SK-N-SH (cell line): ENCODE data around the gene APLP2. TPM values are rescaled to one million over a fixed set of nuclear protein-coding genes. Genes with fewer than 3 reads are reported as not detected.
"Not testable (repeated sequence)": the region's sequence is repeated elsewhere in the genome, so short reads cannot be mapped to it uniquely, and the experiment has no call there.

Experiments used
- CTCF ChIA-PET: fragments of 300-600, 350-600 bp; formaldehyde crosslinking; extraction: SDS; loops from one replicate; lab custom pipeline; 2021; lab: Yijun Ruan, JAX
- POLR2A ChIA-PET: fragments of 350-600 bp; sonication (Branson Sonifier 250); formaldehyde crosslinking; extraction: SDS; loops from one replicate; lab custom pipeline; 2020; ENCODE audit warnings: antibody characterized with exemption, inconsistent platforms; lab: Yijun Ruan, JAX
- DNase-seq: peaks from one replicate; pipeline ENCODE4 v3.0.0; 2012
- H2AFZ ChIP-seq: fragments of 200-600 bp; sonication (generic); 2 replicates; pipeline ENCODE4 v1.8.1; 2016; ENCODE audit warnings: antibody characterized with exemption, mild to moderate bottlenecking, low read depth
- H3F3A ChIP-seq: fragments of 200-600 bp; sonication (generic); replicated peaks from 2 replicates; pipeline ENCODE3; 2016; ENCODE audit warnings: antibody characterized with exemption, mild to moderate bottlenecking; ENCODE audit not compliant: insufficient read depth
- H3K27ac ChIP-seq, 2 experiments: fragments of 200-500 bp in 1 of 2; fragments of 200-600 bp in 1 of 2; sonication (Bioruptor generic) in 1 of 2; sonication (generic), shearing (Covaris generic) in 1 of 2; 2 replicates each; pipeline versions ENCODE4 v1.5.1 to v1.6.1; 2014 to 2016; ENCODE audit warnings: low read depth in 2 of 2, inconsistent platforms in 1 of 2, low read length in 1 of 2, mild to moderate bottlenecking in 1 of 2, mixed read lengths in 1 of 2
- H3K27me3 ChIP-seq: fragments of 200-600 bp; sonication (generic), shearing (Covaris generic); 2 replicates; pipeline ENCODE4 v1.6.1; 2016; ENCODE audit warnings: mixed run types; ENCODE audit not compliant: insufficient read depth
- H3K36me3 ChIP-seq, 2 experiments: fragments of 200-500 bp in 1 of 2; fragments of 200-600 bp in 1 of 2; sonication (Bioruptor generic) in 1 of 2; sonication (generic) in 1 of 2; replicated peaks in 1 of 2; 2 replicates each; pipeline versions ENCODE3 to v1.5.1; 2014 to 2016; ENCODE audit warnings: low read length in 1 of 2, mild to moderate bottlenecking in 1 of 2; ENCODE audit not compliant: insufficient read depth in 2 of 2, control insufficient read depth in 1 of 2
- H3K4me1 ChIP-seq, 2 experiments: fragments of 200-500 bp in 1 of 2; fragments of 200-600 bp in 1 of 2; sonication (Bioruptor generic) in 1 of 2; sonication (generic), shearing (Covaris generic) in 1 of 2; 2 replicates each; pipeline versions ENCODE4 v1.5.1 to v1.6.1; 2014 to 2016; ENCODE audit warnings: low read depth in 1 of 2, low read length in 1 of 2, mixed run types in 1 of 2; ENCODE audit not compliant: insufficient read depth in 2 of 2, control insufficient read depth in 1 of 2
- H3K4me2 ChIP-seq: fragments of 200-600 bp; sonication (generic), shearing (Covaris generic); 2 replicates; pipeline ENCODE4 v1.6.1; 2017; ENCODE audit warnings: mixed run types
- H3K4me3 ChIP-seq, 2 experiments: fragments of 200-500 bp in 1 of 2; fragments of 200-600 bp in 1 of 2; sonication (Bioruptor generic) in 1 of 2; sonication (generic), shearing (Covaris generic) in 1 of 2; 2 replicates each; pipeline versions ENCODE4 v1.5.1 to v1.8.1; 2014 to 2016; ENCODE audit warnings: low read depth in 2 of 2, inconsistent platforms in 1 of 2, low read length in 1 of 2, mild to moderate bottlenecking in 1 of 2, mixed read lengths in 1 of 2, moderate library complexity in 1 of 2
- H3K79me2 ChIP-seq: fragments of 200-600 bp; sonication (generic); 2 replicates; pipeline ENCODE4 v1.8.1; 2017; ENCODE audit warnings: mild to moderate bottlenecking; ENCODE audit not compliant: insufficient read depth
- H3K9ac ChIP-seq: fragments of 200-600 bp; sonication (generic); 2 replicates; pipeline ENCODE4 v1.6.1; 2017; ENCODE audit warnings: mixed run types
- H3K9me2 ChIP-seq: fragments of 200-600 bp; sonication (generic); 2 replicates; pipeline ENCODE4 v1.6.1; 2017; ENCODE audit warnings: mixed run types
- H3K9me3 ChIP-seq: fragments of 200-600 bp; sonication (generic); 2 replicates; pipeline ENCODE4 v1.6.1; 2017; ENCODE audit warnings: mixed run types, mild to moderate bottlenecking, moderate library complexity
- H4K20me1 ChIP-seq: fragments of 200-600 bp; sonication (generic); 2 replicates; pipeline ENCODE4 v1.6.1; 2017; ENCODE audit warnings: mild to moderate bottlenecking, mixed run types; ENCODE audit not compliant: insufficient read depth
- MXI1 ChIP-seq: IDR thresholded peaks from 2 replicates; pipeline ENCODE4 v1.6.1; 2012; ENCODE audit warnings: mild to moderate bottlenecking, low read depth, low read length, improper control_type of control experiment
- NFIC ChIP-seq: IDR thresholded peaks from 2 replicates; pipeline ENCODE4 v1.4.0; 2012; ENCODE audit warnings: borderline replicate concordance
- RAD21 ChIP-seq: IDR thresholded peaks from 2 replicates; pipeline ENCODE4 v1.6.1; 2012; ENCODE audit warnings: mild to moderate bottlenecking, low read length
- RCOR1 ChIP-seq: fragments of 150-350 bp; IDR thresholded peaks from 2 replicates; pipeline ENCODE4 v1.6.1; 2017; ENCODE audit warnings: antibody characterized with exemption, low read length
- SIN3A ChIP-seq: IDR thresholded peaks from 2 replicates; pipeline ENCODE4 v1.6.1; 2012; ENCODE audit warnings: low read depth, mild to moderate bottlenecking, low read length, moderate library complexity, borderline replicate concordance
- SMC3 ChIP-seq: IDR thresholded peaks from 2 replicates; pipeline ENCODE4 v1.6.1; 2012; ENCODE audit warnings: low read depth, low read length, improper control_type of control experiment
- TEAD4 ChIP-seq: IDR thresholded peaks from 2 replicates; pipeline ENCODE4 v1.4.0; 2012; ENCODE audit warnings: mild to moderate bottlenecking, borderline replicate concordance; ENCODE audit not compliant: insufficient read depth
- YY1 ChIP-seq: IDR thresholded peaks from 2 replicates; pipeline ENCODE4 v1.4.0; 2012; ENCODE audit warnings: low read depth, mild to moderate bottlenecking
- WGBS: methylation state at CpG from one replicate; pipeline ENCODE4 v1.1.6; 2017; ENCODE audit warnings: low lambda C conversion rate; 5-methylcytosine and 5-hydroxymethylcytosine counted together
- polyA plus RNA-seq, 3 experiments: library from polyadenylated mRNA; depleted of rRNA; stranded (reverse); fragments of >200 nt; gene quantifications; 2 replicates each; pipeline ENCODE4 v1.2.3, GENCODE V29; 2012
- TF ChIP-seq, protein P1 (sequence below): IDR thresholded peaks from 2 replicates; pipeline ENCODE4 v1.4.0; 2012; ENCODE audit warnings: low read depth, borderline replicate concordance
- TF ChIP-seq, protein P2 (sequence below): IDR thresholded peaks from 2 replicates; pipeline ENCODE4 v1.6.1; 2012; ENCODE audit warnings: mild to moderate bottlenecking, low read depth, low read length, moderate library complexity
- TF ChIP-seq, protein P3 (sequence below): fragments of 150-350 bp; IDR thresholded peaks from 2 replicates; pipeline ENCODE4 v1.6.1; 2017; ENCODE audit warnings: antibody characterized with exemption, low read length, low read depth, borderline replicate concordance

APLP2 gene
- polyA plus RNA-seq, 1 of the 3 experiments (the other 2 are of a cell fraction) = 424 TPM

DNA sequence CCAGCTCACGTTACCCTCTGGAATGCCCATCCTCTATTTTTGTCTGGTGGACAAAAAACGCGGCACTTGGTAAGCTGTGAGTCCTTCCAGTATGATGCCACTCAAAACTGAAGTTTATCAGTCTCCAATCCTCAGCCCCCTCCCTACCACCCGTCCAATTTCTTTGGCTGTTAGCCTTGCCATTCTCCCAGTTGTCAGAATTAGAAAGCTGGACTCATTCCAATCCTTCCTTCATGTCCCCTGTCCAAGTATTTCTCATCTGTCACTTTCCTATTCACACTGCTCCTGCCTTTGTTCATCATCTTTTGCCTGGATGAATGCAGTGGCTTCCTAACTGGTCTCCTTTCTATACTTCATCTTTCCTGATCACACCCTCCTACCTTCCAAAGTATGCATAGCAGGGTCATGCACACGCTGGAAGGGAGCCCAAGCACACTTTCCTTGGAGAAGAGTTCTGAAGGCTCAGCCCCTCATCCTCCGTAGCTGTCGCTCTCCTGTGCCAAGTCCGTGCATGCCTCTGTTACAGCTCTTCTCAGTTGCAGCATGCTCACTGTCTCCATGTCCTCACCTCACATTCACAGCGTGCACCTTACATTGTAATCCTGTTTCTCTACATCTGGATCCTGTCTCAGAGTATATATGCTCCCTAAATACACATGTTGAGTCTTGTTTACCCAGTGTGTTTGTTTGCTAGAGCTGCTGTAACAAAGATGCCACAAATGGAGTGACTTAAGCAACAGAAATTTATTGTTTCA is 19.4 kb downstream of the APLP2 start:
- Histone ChIP-seq H3K4me1 (peaks cover 6 to 19% of the 10 kb centered on the region in 2 experiments; a peak in 3 of 4 replicates), H4K20me1 (peaks cover 73% of the 10 kb centered on the region), H3K27ac (no peak overlapping the region; a peak in 1 of 4 replicates), H2AFZ (no peak overlapping the region), H3F3A (peaks cover 10% of the 10 kb centered on the region), H3K4me2 (no peak overlapping the region), H3K27me3 (no peaks in the 10 kb centered on the region), H3K9me2 (no peaks in the 10 kb centered on the region), H3K9ac (no peak overlapping the region), H3K79me2 (peaks cover 75% of the 10 kb centered on the region), H3K9me3 (no peaks in the 10 kb centered on the region), H3K4me3 (no peak overlapping the region), H3K36me3 (peaks cover 0 to 10% of the 10 kb centered on the region in 2 experiments)
- TF ChIP-seq, protein P1, sequence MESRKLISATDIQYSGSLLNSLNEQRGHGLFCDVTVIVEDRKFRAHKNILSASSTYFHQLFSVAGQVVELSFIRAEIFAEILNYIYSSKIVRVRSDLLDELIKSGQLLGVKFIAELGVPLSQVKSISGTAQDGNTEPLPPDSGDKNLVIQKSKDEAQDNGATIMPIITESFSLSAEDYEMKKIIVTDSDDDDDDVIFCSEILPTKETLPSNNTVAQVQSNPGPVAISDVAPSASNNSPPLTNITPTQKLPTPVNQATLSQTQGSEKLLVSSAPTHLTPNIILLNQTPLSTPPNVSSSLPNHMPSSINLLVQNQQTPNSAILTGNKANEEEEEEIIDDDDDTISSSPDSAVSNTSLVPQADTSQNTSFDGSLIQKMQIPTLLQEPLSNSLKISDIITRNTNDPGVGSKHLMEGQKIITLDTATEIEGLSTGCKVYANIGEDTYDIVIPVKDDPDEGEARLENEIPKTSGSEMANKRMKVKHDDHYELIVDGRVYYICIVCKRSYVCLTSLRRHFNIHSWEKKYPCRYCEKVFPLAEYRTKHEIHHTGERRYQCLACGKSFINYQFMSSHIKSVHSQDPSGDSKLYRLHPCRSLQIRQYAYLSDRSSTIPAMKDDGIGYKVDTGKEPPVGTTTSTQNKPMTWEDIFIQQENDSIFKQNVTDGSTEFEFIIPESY = no peak
- no peak for TF ChIP-seq RCOR1
- ChIA-PET POLR2A (no interaction called here), CTCF (no interaction called here)
- no peak for DNase-seq
- WGBS = 88% methylated on average over 9 of the region's 9 CpGs

DNA sequence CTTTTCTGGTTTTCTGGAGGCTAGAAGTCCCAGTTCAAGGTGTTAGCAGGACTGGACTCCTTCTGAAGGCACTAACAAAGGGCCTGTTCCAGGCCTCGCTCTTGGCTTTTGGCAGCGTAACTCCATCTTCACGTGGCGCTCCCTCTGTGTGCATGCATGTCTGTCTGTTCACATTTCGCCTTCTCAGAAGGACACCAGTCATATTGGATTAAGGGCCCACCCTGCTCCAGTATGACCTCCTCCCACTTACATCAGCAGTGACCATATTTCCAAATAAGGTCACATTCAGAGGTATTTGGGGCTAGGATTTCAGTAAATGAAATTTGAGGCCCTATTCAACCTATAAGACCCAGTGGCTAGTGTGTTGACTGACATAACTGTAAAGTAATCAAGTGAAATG is 20.0 kb downstream of the APLP2 start:
- peaks cover 6 to 24% of the 10 kb centered on the region in 2 experiments for H3K4me1 ChIP-seq
- no peaks in the 10 kb centered on the region for H3K9me3 ChIP-seq
- H3K27ac ChIP-seq = no peak overlapping the region
- TF ChIP-seq SMC3 = no peak
- TF ChIP-seq YY1 = no peak
- no peak for TF ChIP-seq RAD21
- TF ChIP-seq, protein P2, sequence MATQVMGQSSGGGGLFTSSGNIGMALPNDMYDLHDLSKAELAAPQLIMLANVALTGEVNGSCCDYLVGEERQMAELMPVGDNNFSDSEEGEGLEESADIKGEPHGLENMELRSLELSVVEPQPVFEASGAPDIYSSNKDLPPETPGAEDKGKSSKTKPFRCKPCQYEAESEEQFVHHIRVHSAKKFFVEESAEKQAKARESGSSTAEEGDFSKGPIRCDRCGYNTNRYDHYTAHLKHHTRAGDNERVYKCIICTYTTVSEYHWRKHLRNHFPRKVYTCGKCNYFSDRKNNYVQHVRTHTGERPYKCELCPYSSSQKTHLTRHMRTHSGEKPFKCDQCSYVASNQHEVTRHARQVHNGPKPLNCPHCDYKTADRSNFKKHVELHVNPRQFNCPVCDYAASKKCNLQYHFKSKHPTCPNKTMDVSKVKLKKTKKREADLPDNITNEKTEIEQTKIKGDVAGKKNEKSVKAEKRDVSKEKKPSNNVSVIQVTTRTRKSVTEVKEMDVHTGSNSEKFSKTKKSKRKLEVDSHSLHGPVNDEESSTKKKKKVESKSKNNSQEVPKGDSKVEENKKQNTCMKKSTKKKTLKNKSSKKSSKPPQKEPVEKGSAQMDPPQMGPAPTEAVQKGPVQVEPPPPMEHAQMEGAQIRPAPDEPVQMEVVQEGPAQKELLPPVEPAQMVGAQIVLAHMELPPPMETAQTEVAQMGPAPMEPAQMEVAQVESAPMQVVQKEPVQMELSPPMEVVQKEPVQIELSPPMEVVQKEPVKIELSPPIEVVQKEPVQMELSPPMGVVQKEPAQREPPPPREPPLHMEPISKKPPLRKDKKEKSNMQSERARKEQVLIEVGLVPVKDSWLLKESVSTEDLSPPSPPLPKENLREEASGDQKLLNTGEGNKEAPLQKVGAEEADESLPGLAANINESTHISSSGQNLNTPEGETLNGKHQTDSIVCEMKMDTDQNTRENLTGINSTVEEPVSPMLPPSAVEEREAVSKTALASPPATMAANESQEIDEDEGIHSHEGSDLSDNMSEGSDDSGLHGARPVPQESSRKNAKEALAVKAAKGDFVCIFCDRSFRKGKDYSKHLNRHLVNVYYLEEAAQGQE = no peak
- TF ChIP-seq RCOR1 = no peak
- no peak for TF ChIP-seq TEAD4
- TF ChIP-seq NFIC = no peak
- no peak for TF ChIP-seq SIN3A
- TF ChIP-seq MXI1 = no peak
- TF ChIP-seq, protein P3, sequence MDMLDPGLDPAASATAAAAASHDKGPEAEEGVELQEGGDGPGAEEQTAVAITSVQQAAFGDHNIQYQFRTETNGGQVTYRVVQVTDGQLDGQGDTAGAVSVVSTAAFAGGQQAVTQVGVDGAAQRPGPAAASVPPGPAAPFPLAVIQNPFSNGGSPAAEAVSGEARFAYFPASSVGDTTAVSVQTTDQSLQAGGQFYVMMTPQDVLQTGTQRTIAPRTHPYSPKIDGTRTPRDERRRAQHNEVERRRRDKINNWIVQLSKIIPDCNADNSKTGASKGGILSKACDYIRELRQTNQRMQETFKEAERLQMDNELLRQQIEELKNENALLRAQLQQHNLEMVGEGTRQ = no peak
- ChIA-PET CTCF (no interaction called here), POLR2A (no interaction called here)
- H3K4me3 ChIP-seq = no peak overlapping the region
- no peak overlapping the region for H2AFZ ChIP-seq
- H3F3A ChIP-seq = peaks cover 12% of the 10 kb centered on the region
- H3K9me2 ChIP-seq = no peaks in the 10 kb centered on the region
- H3K79me2 ChIP-seq = peaks cover 75% of the 10 kb centered on the region
- no peaks in the 10 kb centered on the region for H3K27me3 ChIP-seq
- peaks cover 0 to 5% of the 10 kb centered on the region in 2 experiments for H3K36me3 ChIP-seq
- no peak overlapping the region for H3K4me2 ChIP-seq
- no peak for DNase-seq
- WGBS = 98% methylated on average over 5 of the region's 5 CpGs
- peaks cover 73% of the 10 kb centered on the region for H4K20me1 ChIP-seq
- no peak overlapping the region for H3K9ac ChIP-seq

DNA sequence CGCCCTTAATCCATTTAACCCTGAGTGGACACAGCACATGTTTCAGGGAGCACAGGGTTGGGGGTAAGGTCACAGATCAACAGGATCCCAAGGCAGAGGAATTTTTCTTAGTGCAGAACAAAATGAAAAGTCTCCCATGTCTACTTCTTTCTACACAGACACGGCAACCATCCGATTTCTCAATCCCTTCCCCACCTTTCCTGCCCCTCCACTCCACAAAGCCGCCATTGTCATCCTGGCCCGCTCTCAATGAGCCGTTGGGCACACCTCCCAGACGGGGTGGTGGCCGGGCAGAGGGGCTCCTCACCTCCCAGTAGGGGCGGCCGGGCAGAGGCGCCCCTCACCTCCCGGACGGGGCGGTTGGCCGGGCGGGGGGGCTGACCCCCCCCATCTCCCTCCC is 20.8 kb downstream of the APLP2 start:
- H2AFZ ChIP-seq, H3K36me3 ChIP-seq, H3K4me2 ChIP-seq, CTCF ChIA-PET, POLR2A ChIA-PET, H3K9me2 ChIP-seq, H3K9ac ChIP-seq, H3K4me3 ChIP-seq, DNase-seq, H3K9me3 ChIP-seq, H3K27ac ChIP-seq, H3K27me3 ChIP-seq: not testable (repeated sequence)
- WGBS = 93% methylated on average over 12 of the region's 16 CpGs
- Histone ChIP-seq H3K4me1 (peaks cover 8 to 24% of the 10 kb centered on the region in 2 experiments), H4K20me1 (peaks cover 73% of the 10 kb centered on the region), H3K79me2 (peaks cover 75% of the 10 kb centered on the region), H3F3A (peaks cover 14% of the 10 kb centered on the region)
